NCI-H1092 treated with DMSO at 0.1 percent for 48 hours (cell line): ENCODE data around the gene CCDC157.

Source experiments
- DNase-seq: peaks from one replicate; lab custom pipeline; 2025; lab: John Stamatoyannopoulos, UW

CCDC157 gene

DNA sequence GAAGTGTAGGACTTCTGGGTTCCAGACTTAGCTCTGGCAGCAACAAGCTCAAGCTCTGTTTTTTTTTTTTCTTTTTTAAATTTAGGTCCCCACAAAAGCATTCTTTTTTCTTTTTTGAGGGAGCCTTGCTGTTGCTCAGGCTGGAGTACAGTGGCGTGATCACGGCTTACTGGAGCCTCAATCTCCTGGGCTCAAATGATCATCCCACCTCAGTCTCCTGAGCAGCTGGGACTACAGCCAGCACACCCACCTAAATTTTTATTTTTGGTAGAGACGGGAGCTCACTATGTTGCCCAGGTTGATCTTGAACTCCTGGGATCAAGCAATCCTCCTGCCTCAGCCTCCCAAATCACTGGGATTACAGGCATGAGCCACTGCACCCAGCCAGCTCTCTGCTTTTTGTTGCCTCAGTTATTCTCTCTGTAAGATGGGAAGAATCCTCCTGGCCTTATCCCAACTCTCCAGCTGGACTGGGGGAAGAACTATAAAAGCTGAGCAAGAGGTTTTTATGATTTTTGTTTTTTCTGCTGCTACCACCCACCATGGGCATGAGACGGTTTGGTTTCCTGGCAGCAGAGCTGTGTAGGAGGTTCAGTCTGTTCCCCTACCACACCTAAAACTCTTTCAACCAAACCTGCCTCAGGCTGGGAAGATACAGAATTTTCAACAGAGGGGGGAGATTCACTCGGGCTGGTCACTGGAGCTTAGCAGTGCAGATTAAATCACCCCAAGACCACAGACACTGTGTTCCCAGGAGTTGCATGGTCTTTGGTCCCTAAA, 57.1 kb downstream of the CCDC157 start:
- no peak for DNase-seq

DNA sequence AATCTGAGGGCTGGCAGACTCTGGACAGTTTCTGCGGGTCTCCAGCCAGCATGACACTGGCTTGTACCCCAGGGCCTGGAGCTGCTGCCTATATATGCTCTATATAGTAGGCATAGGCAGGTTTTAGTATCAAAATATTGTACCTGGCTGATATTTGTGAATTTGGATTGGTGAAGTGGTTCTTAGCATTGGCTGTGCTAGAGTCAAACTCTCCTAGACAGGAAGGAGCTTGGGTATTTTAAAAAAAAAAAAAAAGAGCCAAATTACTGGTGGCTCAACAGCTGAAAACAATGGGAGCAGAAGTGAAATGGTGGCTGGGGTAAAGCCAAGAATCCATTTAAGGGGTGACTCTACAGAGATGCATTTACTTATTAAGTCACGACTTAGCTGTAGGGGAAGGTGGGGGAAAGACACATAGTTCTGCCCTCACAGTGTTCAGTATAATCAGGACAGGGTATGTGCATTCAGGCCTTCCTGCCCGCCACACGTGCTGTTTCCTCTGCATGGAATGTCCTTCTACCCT, 57.8 kb downstream of the CCDC157 start:
- DNase-seq = no peak

DNA sequence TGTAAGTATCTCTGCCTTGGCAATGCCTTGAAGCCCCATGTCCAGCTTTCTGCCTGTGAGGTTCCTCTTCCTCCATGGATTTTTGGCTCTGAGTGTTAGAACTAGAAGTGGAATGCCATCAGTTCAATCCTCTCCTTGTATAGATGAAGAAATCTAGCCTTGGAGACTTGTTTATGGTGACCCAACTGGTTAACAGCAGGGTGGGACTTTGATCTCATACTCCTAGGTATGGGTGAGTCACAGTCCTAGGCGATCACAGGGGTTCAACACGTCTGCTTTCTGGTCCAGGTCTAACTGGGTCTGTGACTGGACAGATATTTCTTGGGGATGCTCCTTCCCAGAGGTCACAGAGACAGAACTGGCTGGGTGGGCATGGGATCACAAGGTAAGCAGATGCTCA, 59.6 kb downstream of the CCDC157 start:
- no peak for DNase-seq

DNA sequence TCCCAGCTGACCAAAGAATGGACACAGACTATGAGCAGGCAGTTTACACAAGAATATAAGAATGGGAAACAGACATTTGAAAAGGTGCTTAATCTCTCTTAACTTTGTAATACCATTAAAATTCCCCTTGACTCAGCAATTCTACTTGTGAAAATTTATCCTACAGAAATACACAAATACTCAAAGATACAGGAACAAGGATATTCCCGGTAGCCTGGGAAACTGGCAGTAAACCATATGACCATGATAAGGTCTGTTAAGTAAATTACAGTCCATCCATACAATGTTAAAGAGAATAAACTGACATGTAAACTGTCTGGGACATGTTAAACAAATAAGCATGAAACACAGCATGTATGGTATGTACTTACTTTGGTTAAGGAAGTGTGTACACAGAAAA, 60.0 kb downstream of the CCDC157 start:
- no peak for DNase-seq

DNA sequence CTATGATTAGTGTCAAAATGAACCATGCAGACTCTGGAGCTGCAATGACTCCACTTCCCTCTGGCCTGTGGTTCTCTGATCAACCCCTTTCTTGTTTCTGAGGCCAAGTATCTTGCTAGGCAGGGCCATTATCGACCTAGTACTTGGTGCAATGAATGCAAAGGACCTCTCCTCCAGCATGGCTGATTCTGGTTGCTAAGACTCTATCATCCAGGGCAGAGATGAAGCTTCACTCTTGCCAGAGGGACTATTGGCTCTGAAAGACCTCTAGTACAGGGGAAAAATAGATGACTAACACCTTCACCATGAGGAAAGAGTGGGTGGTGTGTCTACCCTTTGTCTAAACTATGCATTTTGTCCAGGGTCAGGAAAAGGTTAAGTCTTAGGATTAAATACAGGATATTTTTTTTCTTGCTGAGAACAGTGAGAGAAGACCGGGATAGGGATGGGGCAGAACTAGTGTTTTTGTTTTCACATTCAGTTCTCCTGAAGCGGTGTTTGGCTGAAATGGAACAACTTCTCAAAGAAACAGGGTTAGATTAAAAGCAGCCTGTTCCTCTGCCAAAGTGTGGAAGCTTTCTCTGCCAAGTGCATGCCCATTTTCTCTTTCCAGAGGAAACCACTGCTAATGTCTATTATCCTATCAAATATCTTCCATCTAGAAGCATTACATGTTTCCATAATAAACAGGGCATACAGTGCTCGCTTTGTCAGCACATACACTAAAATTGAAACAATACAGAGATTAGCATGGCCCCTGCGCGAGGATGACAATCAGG, 63.7 kb downstream of the CCDC157 start:
- no peak for DNase-seq

DNA sequence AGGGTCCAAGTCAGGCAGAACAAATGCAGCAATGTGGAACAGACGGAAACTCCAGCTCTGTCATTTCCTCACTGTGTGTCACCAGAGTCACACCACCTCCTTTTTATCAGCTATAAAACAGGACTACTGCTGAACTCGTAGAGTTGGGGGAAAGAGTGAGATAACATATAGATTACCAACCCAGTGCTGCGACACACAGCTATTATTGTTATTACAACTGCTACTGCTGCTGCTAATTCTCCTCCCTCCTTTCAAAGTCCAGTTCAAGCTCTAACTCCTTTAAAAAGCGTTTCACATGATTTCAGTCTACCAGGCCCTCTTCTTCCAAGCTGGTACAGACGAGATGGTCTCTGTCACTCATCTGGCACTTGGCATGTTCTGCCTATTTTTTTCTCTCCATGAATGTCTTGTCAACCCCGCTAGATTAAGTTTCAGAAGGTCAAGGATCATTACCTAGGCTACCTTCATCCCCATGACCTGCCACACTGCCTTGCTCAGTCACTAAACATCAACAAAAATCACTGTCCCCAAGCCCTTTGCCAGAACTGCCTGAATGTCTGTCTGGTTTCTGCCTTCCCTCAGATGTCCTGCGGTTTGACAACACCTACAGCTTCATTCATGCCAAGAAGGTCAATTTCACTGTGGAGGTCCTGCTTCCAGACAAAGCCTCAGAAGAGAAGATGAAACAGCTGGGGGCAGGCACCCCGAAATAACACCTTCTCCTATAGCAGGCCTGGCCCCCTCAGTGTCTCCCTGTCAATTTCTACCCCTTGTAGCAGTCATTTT, 65.1 kb downstream of the CCDC157 start:
- no peak for DNase-seq

DNA sequence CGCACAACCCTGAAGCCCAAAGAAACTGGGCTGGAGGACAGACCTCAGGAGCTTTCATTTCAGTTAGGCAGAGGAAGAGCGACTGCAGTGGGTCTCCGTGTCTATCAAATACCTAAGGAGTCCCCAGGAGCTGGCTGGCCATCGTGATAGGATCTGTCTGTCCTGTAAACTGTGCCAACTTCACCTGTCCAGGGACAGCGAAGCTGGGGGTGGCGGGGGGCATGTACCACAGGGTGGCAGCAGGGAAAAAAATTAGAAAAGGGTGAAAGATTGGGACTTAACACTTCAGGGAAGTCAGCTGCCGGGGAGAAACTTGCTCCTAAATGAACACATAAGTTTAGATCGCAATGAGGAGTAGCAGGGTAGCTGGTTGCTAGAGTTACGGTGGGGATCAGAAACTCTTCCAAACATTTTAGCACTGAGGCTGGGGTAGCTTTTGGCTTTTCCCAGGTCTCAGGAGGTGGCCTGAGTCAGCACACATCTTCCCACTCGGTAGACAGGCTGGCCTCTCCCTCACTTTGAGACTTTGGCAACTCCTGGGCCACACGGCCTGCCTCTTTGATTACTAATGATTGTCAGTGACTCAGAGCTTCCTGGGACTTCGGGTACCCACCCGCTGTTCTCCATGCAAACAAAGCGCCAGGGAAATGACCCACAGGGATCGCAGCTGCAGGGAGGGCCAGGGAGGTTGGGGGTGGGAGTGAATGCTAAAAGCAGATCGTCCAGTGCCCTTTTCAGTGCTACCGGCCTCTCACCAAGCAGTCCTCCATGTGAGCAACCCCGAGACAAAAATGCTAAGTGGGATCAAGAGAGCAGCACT, 65.9 kb downstream of the CCDC157 start:
- peak; percentile 34 for DNase-seq

DNA sequence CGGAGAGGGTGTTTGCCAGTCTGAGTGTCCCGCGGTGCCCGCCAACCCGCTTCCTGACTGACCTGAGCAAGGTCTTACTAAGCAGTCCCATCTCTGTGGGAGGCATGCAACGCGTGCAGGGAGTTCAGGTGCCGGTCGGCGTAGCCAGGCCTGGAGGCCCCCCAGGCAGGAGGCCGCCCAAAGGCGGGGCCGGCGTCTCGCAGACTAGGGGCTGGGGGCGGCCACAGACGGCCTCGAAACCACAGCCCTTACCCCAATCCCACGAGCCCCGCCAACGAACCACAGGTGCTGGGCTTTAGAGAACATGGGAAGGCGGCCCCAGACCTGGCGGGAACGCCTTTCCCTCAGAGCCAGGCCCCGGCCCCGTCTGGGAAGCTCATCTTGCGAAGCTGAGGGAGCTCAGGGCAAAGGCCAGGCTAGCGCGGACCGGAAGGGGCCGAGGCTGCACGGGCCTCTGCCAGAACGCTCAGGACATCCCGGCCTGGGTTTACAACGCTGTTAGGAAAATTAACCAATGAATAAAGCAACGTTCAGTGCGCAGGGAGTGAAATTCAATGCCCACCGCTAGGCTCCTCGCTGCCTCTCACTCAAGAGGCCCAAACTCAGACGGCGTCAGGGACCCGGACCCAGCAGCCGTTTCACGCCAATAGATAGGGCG, 66.6 kb downstream of the CCDC157 start:
- no peak for DNase-seq

DNA sequence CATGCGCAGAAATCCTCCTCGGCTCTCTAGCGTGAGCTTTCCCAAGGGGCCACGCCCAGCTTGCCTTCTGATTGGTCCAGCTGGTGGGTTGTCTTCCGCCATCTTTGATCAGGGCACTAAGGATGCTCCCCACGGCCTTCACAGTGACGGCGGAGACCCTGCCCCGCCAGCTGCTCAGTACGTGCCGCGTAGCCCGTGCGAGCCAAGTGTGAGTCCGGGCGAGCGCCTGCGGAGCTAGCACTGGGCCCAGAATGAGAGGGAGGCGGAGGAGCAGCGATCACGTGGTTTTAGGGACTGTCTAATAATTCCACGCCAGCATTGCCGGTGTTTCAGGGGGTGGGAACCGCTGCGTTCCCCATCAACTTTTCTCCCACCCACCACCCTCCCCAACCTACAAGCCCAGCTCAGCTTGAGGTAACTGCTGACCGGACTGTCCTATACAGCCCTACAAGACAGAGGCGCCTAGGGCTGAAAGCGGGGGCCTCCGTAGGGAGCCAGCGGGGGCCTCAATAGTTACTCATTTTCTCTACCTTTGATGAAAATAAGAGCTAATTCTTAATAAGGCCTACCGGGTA, 67.2 kb downstream of the CCDC157 start:
- DNase-seq = peak; percentile 99

DNA sequence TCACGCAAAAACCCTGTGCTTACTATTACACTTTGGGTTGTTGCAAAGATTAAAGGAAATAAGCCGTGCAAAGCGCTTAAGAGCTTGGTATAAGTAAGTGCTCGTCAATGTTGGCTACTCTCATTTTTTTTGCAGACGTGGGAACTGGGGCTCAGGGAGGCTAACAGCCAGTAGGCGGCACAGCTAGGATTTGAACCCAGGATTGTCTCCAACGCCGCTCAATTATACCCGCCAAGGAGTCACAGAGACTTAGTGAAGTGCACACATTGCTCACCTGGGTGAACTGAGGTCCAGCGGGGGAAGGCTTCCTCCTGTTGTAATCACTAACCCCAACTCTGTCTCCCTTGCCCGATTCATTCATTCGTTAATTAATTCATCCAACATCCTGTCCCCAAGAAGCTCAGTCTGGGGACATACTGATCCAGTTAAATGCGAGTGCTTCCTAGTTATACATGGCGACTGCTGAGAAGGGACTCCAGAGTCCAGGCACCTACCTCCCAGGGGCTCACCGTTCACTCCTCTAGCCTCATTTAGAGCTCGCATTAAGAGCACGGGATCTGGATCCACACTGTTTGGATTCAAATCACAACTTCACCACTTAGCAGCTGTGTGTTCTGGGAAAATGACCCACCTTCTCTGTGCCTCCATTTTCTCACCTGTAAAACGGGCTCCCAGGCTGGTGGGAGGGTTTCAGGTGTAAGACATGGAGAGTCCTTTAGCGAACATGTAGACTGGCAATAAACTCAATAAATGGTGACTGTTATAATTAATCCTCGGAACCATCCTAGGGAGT, 67.9 kb downstream of the CCDC157 start:
- peak; percentile 46 for DNase-seq

DNA sequence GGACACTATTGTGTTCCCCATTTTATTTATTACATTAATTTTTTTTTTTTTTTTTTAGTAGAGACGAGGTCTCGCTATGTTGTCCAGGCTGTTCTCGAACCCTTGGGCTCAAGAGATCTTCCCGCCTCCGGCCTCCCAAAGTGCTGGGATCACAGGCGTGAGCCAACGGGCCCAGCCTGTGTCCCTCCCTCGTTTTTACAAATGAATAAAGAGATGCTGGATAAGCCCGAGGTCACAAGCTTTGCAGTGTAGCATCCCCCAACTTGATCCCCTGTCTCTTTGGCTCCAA, 68.5 kb downstream of the CCDC157 start:
- no peak for DNase-seq

DNA sequence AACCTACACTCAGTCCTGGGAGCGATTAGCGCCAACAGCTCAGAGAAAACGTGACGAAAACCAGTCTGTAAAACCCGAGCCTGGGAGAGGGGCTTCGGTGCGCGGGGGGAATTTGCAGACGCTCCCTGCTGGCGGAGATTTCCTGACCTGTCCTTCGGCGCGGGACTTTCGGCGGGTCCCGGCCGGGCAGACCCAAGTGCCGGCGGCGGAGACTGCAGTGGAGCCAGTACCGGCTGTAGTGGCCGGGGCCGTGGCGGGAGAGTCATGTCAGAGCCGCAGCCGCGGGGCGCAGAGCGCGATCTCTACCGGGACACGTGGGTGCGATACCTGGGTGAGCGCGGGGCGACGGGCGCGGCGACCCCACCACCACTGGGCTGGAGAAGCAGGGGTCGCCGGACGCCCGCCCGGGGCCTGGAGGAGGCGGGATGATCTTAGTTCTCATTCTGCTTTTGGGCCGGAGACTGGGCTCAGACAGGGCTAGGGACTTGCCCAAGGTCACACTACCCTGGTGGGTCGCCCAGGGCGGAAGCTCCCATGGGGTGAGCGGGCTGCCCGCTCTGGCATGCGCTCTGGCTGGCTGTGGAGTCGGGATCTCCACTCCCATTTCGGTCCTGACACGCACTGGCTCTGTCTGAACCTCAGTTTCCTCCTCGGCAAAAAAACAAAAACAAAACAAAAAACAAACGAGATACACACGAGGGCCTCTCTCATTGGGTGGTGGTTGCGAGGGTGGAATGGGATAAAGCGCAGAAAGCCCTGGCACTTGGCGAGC, 69.0 kb downstream of the CCDC157 start, which contains the start of gene MTFP1:
MTFP1 (plus strand) TSS at position 153 of the 772 bp plus-strand sequence; CDS start at position 265, 112 bp downstream.
- DNase-seq = peak; percentile 52
